ENCODE measurements around the gene FITM2.
"Not testable (repeated sequence)": the region's sequence is repeated elsewhere in the genome, so short reads cannot be mapped to it uniquely, and the experiment has no call there.

Gene FITM2

DNA sequence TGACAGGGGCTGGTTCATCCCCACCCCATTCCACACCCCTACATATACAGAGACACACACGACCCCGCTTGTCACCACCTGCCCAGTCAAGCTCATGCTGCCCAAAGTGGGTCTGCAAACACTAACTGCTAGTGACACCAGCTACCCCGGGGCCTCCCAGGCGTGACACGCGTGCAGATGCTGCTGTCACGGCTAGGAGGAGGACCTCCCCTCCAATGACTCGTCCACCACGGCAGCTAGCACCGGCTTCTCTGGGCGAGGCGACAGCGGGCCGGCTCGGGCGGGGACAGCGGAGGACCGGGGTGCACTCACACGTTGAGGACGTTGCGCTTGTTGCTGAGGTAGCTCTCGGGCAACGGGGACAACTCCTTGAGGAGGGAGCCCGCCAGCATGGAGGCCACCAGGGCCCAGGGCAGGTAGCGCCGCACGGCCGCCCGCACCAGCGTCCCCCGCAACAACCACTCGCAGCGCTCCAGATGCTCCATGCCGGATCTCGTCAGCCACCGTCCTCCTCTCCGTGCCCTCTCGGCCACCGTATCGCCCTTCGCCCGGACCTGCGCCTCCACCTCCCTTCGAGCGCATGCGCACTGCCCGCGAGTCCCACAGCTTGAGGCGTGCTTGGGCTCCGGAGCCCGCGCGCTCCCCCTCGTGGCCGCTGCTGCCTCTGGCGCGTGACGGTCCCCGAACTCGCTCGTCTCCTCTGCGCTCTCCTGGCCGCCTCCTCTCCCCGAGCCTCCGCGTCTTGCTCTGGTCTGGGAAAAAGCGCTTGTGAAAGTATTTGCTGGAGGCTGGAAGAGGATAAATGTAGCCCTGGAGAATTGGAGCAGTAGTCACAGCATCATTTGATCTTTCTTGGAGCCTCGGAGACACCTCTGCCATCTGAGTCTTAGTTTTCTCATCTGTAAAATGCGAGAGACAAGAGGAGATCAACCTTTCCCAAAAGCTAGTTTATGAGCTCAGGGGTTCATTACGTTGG, at the start of gene FITM2:
TSS of gene FITM2 (minus strand) at position 539 of the 976 bp plus-strand sequence. CDS start at position 485, 54 bp downstream.
- peak; percentile 98 for DNase-seq

- DNase-seq = no peak
Observed at GRCh38 chr20:44360221-44360620, 49.2 kb upstream of the FITM2 start.

DNA sequence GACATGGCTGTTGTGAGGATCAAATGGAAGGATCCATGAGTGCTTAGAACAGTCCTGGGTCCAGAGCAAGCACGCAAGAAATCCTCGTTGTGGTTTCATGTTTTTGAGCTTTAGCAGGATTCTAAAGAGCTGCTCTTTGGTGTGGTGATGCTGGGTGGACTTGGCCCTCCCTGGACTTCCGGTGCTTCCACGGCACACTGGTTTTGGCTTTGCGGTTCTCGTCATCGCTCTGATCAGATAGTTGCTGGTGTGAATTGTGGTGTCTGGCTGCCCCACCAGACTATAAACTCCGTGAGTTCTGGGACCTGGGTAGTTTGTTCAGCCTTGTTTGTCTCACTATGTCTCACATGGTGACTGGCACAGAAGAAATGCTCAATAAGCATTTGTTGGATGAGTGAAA, 47.8 kb upstream of the FITM2 start:
- DNase-seq = no peak

- no peak for DNase-seq
Observed at GRCh38 chr20:44357555-44358125, 46.6 kb upstream of the FITM2 start.

DNA sequence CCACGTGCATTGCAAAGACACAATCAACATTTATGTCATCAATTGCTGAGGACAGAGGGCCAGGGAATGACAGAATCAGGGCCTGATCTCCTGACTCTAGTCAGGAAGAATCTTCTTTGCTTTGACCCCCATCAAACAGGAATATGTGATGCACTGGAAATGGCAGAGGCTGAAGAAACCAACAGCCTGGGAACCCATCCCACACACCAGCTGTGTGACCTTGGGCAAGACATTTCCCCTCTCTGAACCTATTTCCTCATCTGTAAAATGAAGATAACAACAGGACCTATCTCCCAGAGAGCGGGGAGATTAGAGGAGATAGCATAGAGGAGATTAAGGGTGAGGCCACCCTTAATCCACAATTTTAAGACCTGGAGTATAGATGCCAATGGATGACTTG, 46.0 kb upstream of the FITM2 start:
- no peak for DNase-seq

DNA sequence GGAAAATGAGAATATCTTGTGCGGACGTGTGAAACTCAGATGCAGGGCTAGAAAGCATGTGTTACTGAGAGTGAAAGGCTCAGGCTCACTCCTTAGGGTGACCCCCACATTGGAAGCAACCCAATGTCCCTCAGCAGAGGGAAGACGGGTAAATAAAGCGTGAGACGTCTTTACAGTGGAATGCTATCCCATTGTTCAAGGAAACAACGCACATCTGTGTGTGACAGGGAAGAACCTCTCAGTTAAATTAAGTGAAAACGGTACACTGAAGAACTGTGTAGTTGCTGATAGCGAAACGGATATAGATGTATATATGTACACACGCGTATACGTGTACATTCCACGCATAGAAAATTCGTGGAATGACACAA, 45.3 kb upstream of the FITM2 start:
- DNase-seq = no peak

DNA sequence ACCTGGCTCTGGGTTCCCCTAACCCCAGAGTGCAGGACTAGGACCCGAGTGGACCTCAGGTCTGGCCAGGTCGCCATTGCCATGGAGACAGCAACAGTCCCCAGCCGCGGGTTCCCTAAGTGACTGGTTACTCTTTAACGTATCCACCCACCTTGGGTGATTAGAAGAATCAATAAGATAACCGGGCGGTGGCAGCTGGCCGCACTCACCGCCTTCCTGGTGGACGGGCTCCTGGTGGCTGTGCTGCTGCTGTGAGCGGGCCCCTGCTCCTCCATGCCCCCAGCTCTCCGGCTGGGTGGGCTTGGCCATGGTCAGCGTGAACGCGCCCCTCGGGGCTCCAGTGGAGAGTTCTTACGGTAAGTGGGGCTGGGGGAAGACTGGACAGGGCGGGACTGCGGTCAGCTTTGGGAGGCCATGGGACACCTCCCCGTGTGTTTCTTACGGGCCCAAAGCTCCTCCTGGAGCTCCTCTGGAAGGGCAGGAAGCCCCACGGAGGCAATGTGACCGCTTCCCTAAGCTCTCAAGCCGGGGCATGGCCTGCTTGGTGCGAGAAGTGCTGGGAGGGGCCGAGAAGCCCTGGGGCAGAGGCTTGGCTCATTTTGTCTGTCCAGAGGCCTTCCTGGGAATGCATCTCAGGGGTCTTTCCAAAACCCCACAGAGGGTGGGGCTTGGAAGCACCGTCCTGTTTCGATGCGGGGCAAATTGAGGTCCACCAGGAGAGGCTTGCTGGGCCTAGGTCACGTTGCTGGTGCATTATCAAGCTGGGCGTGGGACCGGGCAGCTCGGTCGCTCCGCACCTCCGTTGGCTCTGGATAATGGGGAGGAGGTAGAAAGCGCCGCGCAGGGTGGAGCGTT, 44.7 kb upstream of the FITM2 start, which contains the start of gene HNF4A:
TSS of gene HNF4A (plus strand) at position 202 of the 855 bp plus-strand sequence. CDS start at position 308, 106 bp downstream.
- no peak for DNase-seq

DNA sequence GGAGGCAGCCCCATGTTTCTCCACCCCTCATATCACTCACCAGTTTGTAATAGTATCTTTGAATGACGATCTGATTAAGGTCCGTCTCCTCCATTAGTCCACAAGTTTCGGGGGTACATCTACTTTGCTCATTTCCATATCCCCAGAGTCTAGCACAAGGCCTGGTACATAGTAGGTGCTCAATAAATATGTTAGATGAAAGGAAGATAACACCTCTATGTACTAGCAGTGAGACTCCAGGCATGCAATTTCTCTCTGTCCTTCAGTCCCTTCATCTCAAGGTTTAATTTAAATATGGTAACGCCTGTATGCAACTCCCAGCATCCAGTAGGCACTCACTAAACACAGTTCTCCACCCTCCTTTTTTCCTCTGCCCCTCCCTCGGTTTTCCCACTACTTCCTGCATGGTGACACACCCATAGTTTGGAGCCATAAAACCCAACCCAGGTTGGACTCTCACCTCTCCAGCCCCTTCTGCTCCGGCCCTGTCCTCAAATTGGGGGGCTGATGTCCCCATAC, 44.0 kb upstream of the FITM2 start:
- no peak for DNase-seq

DNA sequence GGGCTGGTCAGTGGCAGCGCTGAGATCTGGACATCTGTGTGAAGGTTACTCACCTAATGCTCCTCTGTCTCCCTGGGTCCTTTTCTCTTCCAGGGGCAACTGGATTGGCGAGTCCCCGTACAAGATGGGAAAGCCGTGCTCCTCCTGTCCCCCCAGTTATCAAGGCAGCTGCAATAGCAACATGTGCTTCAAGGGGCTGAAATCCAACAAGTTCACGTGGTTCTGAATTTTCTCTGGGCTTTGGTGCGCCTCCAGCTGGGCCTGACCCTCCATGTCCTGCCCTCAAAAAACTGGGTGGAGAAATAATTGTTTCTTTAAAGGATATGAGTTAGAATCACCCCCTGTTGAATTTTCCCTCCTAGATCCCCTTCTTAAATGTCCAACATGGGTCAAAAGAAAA, 39.6 kb upstream of the FITM2 start:
- DNase-seq = no peak

DNA sequence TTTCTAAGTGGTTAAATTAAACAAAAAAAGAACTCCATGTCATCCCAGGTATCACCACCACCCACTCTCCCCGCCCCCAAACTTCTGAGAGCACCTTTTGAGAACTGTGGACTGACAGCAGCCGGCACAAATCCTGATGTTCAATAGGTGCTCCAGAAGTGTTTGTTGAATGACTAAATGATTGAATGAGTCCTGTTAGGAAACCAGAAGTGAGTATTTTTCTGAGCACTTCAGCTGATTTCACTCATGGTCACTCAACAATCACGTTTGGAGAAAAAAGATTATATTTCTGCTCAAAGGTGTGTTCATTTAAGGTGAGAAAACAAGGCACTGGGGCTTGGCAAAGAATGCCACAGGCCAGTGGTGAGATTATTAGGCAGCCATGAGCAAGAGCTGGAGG, 38.3 kb upstream of the FITM2 start:
- no peak for DNase-seq

DNA sequence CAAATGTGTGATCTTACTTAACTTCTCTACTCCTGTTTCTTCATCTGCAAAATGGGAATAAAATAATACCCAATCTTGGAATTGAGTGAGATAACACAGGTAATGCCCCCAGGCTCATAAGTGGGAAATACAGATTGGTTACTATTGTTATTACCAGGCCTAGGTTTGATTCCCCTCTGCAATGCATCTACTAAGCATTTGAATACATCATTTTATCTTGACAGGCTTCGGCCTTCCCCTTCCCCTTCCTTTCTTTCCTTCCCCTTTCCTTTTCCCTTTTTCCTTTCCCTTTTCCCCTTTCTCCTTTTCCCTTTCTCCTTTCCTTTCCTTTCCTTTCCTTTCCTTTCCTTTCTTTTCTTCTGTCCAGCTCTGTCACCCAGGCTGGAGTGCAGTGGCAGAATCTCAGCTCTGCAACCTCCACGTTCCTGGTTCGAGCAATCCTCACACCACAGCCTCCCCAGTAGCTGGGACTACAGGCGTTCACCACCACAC, 37.2 kb upstream of the FITM2 start:
- DNase-seq = no peak

DNA sequence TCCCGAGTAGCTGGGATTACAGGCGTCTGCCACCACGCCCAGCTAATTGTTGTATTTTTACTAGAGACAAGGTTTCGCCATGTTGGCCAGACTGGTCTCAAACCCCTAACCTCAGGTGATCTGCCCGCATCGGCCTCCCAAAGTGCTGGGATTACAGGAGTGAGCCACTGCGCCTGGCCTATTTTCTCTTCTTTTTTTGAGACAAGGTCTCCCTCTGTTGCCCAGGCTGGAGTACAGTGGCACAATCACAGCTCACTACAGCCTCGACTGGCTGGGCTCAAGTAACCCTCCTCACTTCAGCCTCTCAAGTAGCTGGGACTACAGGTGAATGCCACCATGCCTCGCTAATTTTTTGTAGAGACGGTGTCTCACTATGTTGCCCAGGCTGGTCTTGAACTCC, 34.9 kb upstream of the FITM2 start:
- not testable (repeated sequence) for DNase-seq

- DNase-seq = no peak
Observed at GRCh38 chr20:44345147-44345546, 34.1 kb upstream of the FITM2 start.

DNA sequence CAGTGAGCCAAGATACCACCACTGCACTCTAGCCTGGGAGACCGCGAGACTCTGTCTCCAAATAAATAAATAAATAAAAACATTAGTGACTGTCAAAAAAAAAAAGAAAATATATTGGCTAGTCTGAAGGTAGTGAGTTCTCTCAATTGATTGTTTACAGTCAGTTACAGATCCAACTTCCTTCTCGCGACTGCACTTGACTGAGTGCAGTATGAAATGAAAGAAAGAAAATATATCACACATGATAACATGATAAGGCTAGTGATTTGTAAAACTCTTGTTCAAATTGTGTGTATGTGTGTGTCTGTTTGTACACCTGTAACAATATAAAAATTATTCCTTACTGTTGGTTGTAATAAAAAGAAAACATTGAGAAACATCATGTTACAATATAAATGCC, 33.7 kb upstream of the FITM2 start:
- DNase-seq = no peak

DNA sequence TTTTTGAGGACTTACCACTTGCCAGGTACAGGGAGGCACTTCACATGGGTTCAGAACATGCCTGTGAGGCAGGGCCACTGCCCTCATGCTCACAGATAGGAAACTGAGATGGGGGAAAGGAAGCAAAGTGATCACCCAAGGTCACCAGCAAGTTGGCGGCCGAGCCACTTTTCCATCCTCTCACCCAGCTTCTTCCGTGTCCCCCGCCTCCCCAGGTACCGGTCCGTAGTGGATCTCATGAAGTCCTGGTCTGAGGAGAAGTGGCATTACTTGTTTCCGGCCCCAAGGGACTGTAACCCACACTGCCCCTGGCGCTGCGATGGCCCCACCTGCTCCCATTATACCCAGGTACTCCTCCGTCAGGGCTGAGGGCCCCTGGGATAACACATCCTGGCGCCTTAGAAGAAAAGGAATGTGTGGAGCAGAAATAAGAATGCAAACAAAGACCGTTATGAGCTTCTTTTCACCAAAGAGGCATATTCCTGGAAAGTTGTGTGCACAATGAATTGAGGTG, 32.2 kb upstream of the FITM2 start:
- DNase-seq = no peak

DNA sequence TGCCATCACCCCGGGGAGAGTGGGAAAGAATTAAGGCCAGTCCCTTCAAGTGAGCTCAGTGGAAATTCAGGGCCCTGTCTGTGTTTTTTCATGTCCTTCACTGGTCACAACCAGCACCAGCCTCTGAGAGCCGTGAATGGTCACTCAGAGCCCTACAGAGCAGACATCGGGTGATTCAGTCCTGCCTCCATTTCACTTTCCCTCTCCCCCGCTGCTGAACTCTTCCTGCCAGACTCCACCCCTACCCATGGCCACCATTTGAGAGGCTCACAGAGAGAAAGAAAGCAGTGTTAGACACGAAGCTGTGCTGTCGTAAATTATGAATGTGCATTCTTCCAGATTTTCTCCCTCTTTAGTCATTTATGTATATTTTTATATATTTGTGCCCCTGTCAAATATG, 31.2 kb upstream of the FITM2 start:
- no peak for DNase-seq

DNA sequence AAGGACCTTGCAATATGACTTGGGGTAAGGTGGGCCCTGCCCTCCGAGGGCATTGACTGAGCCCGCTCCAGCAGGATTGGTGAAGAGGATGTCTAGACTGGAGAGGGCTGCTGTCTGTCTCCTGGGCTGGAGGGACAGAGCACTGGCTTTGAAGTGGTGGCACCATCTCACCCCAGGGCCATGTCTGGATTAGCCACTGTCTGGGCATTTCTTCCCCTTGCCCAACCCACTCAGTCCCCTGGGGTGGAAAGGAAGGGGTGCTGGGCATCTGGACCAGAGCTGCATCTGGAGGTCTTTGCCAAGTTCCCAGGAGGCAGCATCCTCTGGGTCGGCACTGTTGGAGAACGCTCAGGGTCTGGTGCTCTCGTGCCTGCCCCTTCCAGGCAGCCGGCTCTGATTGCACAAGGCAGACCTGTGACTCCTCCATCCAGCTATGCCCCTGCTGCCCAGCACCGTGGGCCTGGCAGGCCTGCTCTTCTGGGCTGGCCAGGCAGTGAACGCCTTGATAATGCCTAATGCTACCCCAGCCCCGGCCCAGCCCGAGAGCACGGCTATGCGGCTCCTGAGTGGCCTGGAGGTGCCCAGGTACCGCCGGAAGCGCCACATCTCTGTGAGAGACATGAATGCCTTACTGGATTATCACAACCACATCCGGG, 25.9 kb upstream of the FITM2 start, which contains the start of gene R3HDML:
TSS of gene R3HDML (plus strand) at position 319 of the 656 bp plus-strand sequence. CDS start at position 434, 115 bp downstream.
- no peak for DNase-seq

- no peak for DNase-seq
Observed at GRCh38 chr20:44336086-44336485, 25.1 kb upstream of the FITM2 start.

GRCh38 chr20:44335675-44336074, 24.7 kb upstream of the FITM2 start:
- no peak for DNase-seq

DNA sequence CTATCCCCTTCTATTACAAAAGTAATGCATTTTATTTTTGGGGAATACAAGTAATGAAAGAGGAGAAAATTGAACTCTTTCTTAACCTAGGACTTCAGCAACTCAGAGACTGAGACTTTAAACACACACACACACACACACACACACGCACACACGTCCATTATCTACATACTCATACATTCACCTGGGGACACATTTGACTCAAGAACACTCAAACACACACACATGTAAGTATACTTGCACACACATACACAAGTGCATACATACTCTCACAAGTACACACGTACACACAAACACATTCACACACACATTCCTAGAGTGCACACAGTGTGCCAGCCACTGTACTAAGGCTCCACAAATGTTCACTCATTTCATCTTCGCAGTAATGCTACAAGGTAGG, 23.7 kb upstream of the FITM2 start:
- DNase-seq = no peak

DNA sequence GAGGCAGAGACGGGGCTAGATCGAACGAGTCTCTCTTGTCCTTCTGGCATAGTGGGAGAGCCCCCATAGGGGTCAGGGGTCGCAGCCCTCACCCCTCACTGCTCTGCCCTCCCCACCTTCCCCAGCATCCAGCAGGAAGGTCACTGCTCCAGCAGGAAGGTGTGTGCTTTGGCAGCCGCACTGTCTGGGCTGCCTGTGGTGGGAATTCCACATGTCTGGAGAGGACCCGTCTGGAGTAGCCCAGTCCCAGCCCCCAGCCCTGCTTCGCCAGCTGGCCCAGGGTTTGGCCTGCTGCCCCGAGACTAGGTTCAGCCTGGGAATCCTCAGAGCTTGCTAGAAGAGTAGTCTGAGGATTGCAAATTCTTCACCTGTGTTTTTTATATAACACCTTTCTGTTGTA, 23.3 kb upstream of the FITM2 start:
- no peak for DNase-seq

GRCh38 chr20:44331201-44331600, 20.2 kb upstream of the FITM2 start:
- DNase-seq = no peak

Data from activated CD8-positive, alpha-beta memory T cell treated with anti-CD3 and anti-CD28 coated beads, Interleukin-2, amount 50 U/mL, for 4 hours (primary cell).